Middle frontal gyrus (tissue), 1 donor: ENCODE measurements around the gene TLR1.
"Not testable (repeated sequence)": the region's sequence is repeated elsewhere in the genome, so short reads cannot be mapped to it uniquely, and the experiment has no call there.

ENCODE experiments used
- DNase-seq: peaks from one replicate; pipeline ENCODE4 v3.0.0-alpha.2; 2015; ENCODE audit warnings: low spot score; ENCODE audit errors: extremely low spot score

Gene TLR1

GRCh38 chr4:38807462-38807861 lies 2.9 kb upstream of the TLR1 start:
- DNase-seq, result not testable (repeated sequence)

GRCh38 chr4:38806251-38806650 lies 1.7 kb upstream of the TLR1 start:
- not testable (repeated sequence) for DNase-seq

- DNase-seq, result no peak
Measured at GRCh38 chr4:38805530-38806145, 1.0 kb upstream of the TLR1 start.

- no peak for DNase-seq
Measured at GRCh38 chr4:38803833-38804653, 548 bp downstream of the TLR1 start.

GRCh38 chr4:38802561-38803355 lies 1.8 kb downstream of the TLR1 start:
- DNase-seq, result no peak

- DNase-seq, result no peak
Measured at GRCh38 chr4:38800961-38801450, 3.6 kb downstream of the TLR1 start.

GRCh38 chr4:38800366-38800765 lies 4.2 kb downstream of the TLR1 start:
- no peak for DNase-seq

GRCh38 chr4:38795087-38795486 lies 9.5 kb downstream of the TLR1 start:
- no peak for DNase-seq

- no peak for DNase-seq
Measured at GRCh38 chr4:38794051-38794450, 10.5 kb downstream of the TLR1 start.

GRCh38 chr4:38791010-38791409 lies 13.6 kb downstream of the TLR1 start:
- no peak for DNase-seq

- DNase-seq, result no peak
Measured at GRCh38 chr4:38788317-38788716, 16.3 kb downstream of the TLR1 start.

GRCh38 chr4:38787693-38788092 lies 16.9 kb downstream of the TLR1 start:
- DNase-seq, result no peak

- no peak for DNase-seq
Measured at GRCh38 chr4:38785901-38786402, 18.6 kb downstream of the TLR1 start.

- DNase-seq, result no peak
Measured at GRCh38 chr4:38785041-38785790, 19.4 kb downstream of the TLR1 start.

GRCh38 chr4:38784141-38784540 lies 20.4 kb downstream of the TLR1 start:
- no peak for DNase-seq

GRCh38 chr4:38783109-38783460 lies 21.5 kb downstream of the TLR1 start:
- no peak for DNase-seq

GRCh38 chr4:38782452-38783108 lies 22.0 kb downstream of the TLR1 start, which contains the start of gene TLR10:
Gene TLR10, minus strand, starts transcription at chr4:38782990. Its CDS starts 7,400 bp downstream, at chr4:38775590.
- no peak for DNase-seq

- no peak for DNase-seq
Measured at GRCh38 chr4:38781854-38782261, 22.7 kb downstream of the TLR1 start.

GRCh38 chr4:38780833-38781484 lies 23.6 kb downstream of the TLR1 start:
- no peak for DNase-seq

GRCh38 chr4:38779790-38780189 lies 24.8 kb downstream of the TLR1 start:
- no peak for DNase-seq
